ENCODE data around the gene TGFB2.

TGFB2 gene

GRCh38 chr1:218376722-218377121 is 31.6 kb downstream of the TGFB2 start:
- Histone ChIP-seq H3K36me3 (no peaks in the 10 kb centered on the region), H3K4me1 (peaks cover 3 to 78% (median 37%) of the 10 kb centered on the region in 4 donors), H3K4me3 (no peak overlapping the region), H3K27ac (no peak overlapping the region), H3K27me3 (no peaks in the 10 kb centered on the region), H3K9me3 (no peaks in the 10 kb centered on the region)
- intact Hi-C loops (cut with DNase I; ENCODE audit: low total_unique reads) = no loop called here
- no peak for TF ChIP-seq CTCF (IDR thresholded peaks at IDR 0.05)
- no peak for DNase-seq

- peaks cover 2 to 73% (median 32%) of the 10 kb centered on the region in 4 donors for H3K4me1 ChIP-seq
- no peaks in the 10 kb centered on the region for H3K9me3 ChIP-seq
- TF ChIP-seq CTCF (IDR thresholded peaks at IDR 0.05) = no peak
- no peak for DNase-seq
- intact Hi-C loops (cut with DNase I; ENCODE audit: low total_unique reads) = no loop called here
- H3K4me3 ChIP-seq = no peak overlapping the region
- no peaks in the 10 kb centered on the region for H3K27me3 ChIP-seq
- no peaks in the 10 kb centered on the region for H3K36me3 ChIP-seq
- H3K27ac ChIP-seq = no peak overlapping the region
Measured at GRCh38 chr1:218377143-218377660, 32.1 kb downstream of the TGFB2 start.

DNA sequence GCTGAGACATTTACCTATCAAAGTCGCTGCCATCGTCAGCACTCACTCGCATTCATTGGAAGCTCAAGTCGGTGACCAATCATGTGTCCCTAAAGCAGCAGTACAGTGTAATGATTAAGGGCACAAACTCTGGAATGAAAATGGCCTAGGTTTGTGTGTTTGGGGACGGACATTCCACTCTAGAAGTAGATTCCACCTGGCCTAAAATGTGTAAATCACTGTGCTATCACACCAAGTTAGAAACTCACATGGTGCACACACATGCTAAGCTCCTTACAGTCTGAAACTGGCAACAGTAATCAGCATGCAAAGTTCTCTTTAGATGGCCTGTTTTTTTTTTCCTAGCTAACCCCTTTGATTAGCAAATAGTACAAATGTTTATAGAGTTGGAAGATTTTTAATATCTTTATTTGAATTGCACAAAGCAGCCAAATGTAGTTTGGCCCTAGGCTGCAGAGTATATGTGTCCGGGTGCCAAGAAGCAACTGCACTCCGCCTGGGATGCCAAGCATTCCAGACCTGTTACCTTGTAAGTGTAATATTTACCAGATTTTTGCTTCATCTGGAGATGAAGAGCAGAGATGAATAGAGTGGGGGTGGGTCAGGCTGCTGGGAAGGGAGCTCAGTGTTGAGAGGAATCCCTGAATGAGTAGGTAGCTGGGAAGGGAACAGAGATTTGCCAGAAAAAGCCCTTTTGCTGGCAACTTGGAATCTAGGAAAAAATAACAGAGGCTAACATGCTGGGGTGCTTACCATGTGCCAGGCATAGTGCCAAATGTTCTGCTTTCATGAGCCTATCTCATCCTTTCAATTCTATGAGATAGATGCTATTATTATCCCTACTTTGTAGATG is 35.2 kb downstream of the TGFB2 start:
- Histone ChIP-seq H3K27ac (no peak overlapping the region), H3K4me1 (peaks cover 0 to 65% (median 16%) of the 10 kb centered on the region in 4 donors)
- no peak for DNase-seq

GRCh38 chr1:218382261-218382660 is 37.1 kb downstream of the TGFB2 start:
- Histone ChIP-seq H3K9me3 (no peaks in the 10 kb centered on the region), H3K4me3 (no peak overlapping the region), H3K4me1 (peaks cover 0 to 58% (median 19%) of the 10 kb centered on the region in 4 donors), H3K27me3 (no peaks in the 10 kb centered on the region), H3K27ac (no peak overlapping the region), H3K36me3 (no peaks in the 10 kb centered on the region)
- intact Hi-C loops (cut with DNase I; ENCODE audit: low total_unique reads) = no loop called here
- TF ChIP-seq CTCF (IDR thresholded peaks at IDR 0.05) = no peak
- no peak for DNase-seq

More for the DNA sequence above, 35.2 kb downstream of the TGFB2 start:
- H3K36me3 ChIP-seq = no peaks in the 10 kb centered on the region
- no peaks in the 10 kb centered on the region for H3K9me3 ChIP-seq
- intact Hi-C loops (cut with DNase I; ENCODE audit: low total_unique reads) = no loop called here
- TF ChIP-seq CTCF (IDR thresholded peaks at IDR 0.05) = no peak
- H3K4me3 ChIP-seq = no peak overlapping the region
- H3K27me3 ChIP-seq = no peaks in the 10 kb centered on the region

- Histone ChIP-seq H3K36me3 (no peaks in the 10 kb centered on the region), H3K27me3 (no peaks in the 10 kb centered on the region), H3K4me3 (no peak overlapping the region), H3K9me3 (no peaks in the 10 kb centered on the region), H3K4me1 (peaks cover 0 to 51% (median 16%) of the 10 kb centered on the region in 4 donors), H3K27ac (no peak overlapping the region)
- TF ChIP-seq CTCF (IDR thresholded peaks at IDR 0.05) = no peak
- intact Hi-C loops (cut with DNase I; ENCODE audit: low total_unique reads) = no loop called here
- DNase-seq = no peak
Measured at GRCh38 chr1:218383051-218383450, 37.9 kb downstream of the TGFB2 start.
